CD4-positive, alpha-beta T cell (primary cell): ENCODE data around the gene UNC5B. TPM values are rescaled to one million over a fixed set of nuclear protein-coding genes. Genes with fewer than 3 reads are reported as not detected.

ENCODE experiments used
- ATAC-seq: fragments of 200-7000 bp; cut with Tn5 transposase; one replicate; pipeline ENCODE4 v1.10.0; 2022; ENCODE audit warnings: mild to moderate bottlenecking; ENCODE audit not compliant: poor library complexity
- CTCF ChIA-PET: fragments of 350-600 bp; sonication (Branson Sonifier 250); formaldehyde crosslinking; loops from one replicate; lab custom pipeline; 2021; ENCODE audit warnings: antibody characterized with exemption, inconsistent platforms; lab: Charles Lee
- POLR2A ChIA-PET: fragments of 350-600 bp; sonication (Branson Sonifier 250); formaldehyde crosslinking; loops from one replicate; lab custom pipeline; 2021; ENCODE audit warnings: antibody characterized with exemption, inconsistent platforms; lab: Charles Lee
- DNase-seq, 14 experiments: peaks; one replicate each; pipeline ENCODE4 v3.0.0-alpha.2; 2013 to 2020; ENCODE audit warnings: mixed read lengths in 2 of 14
- H3K27ac ChIP-seq, 2 donors: one replicate each; pipeline versions ENCODE4 v1.5.1 to v1.7.0; 2013; ENCODE audit warnings: low read length in 2 of 2, low read depth in 1 of 2, mild to moderate bottlenecking in 1 of 2
- H3K27me3 ChIP-seq, 2 experiments: 1 replicate in 1 of 2; 2 replicates in 1 of 2; pipeline versions ENCODE4 v1.6.1 to v1.7.0; 2013; ENCODE audit warnings: low read length in 2 of 2, control low read depth in 1 of 2, mild to moderate bottlenecking in 1 of 2, moderate library complexity in 1 of 2; ENCODE audit not compliant: insufficient read depth in 2 of 2, control insufficient read depth in 1 of 2
- H3K36me3 ChIP-seq: one replicate; pipeline ENCODE4 v1.6.1; 2013; ENCODE audit warnings: low read length, control low read depth; ENCODE audit not compliant: insufficient read depth
- H3K4me1 ChIP-seq: one replicate; pipeline ENCODE4 v1.6.1; 2013; ENCODE audit warnings: low read length, control low read depth; ENCODE audit not compliant: insufficient read depth
- H3K4me3 ChIP-seq: one replicate; pipeline ENCODE4 v1.5.1; 2013; ENCODE audit warnings: mild to moderate bottlenecking, low read length, moderate library complexity
- H3K9me3 ChIP-seq, 2 experiments: 1 replicate in 1 of 2; 2 replicates in 1 of 2; pipeline versions ENCODE4 v1.6.1 to v1.7.0; 2013; ENCODE audit warnings: low read length in 2 of 2, mild to moderate bottlenecking in 2 of 2, control low read depth in 1 of 2, moderate library complexity in 1 of 2; ENCODE audit not compliant: control insufficient read depth in 1 of 2, insufficient read depth in 1 of 2
- H3K27ac Mint-ChIP-seq: one replicate; pipeline ENCODE4 v1.8.0; 2020; ENCODE audit warnings: mixed read lengths
- H3K27me3 Mint-ChIP-seq: one replicate; pipeline ENCODE4 v1.8.0; 2021; ENCODE audit warnings: mixed read lengths
- H3K36me3 Mint-ChIP-seq: one replicate; pipeline ENCODE4 v1.8.0; 2021; ENCODE audit warnings: low read depth, mixed read lengths
- H3K4me1 Mint-ChIP-seq: one replicate; pipeline ENCODE4 v1.8.0; 2021; ENCODE audit warnings: low read depth, mixed read lengths
- H3K4me3 Mint-ChIP-seq: one replicate; pipeline ENCODE4 v1.8.0; 2020; ENCODE audit warnings: mild to moderate bottlenecking, mixed read lengths
- H3K9me3 Mint-ChIP-seq: one replicate; pipeline ENCODE4 v1.8.0; 2020; ENCODE audit warnings: mixed read lengths
- intact Hi-C, 2 experiments: fragments of 100-400 bp; cut with DNase I in 1 of 2; cut with micrococcal nuclease in 1 of 2; formaldehyde crosslinking; loops; one replicate each; pipeline versions ENCODE4 v1.15.1 to v1.9.0; 2023 to 2025; cut with DNase I, micrococcal nuclease
- total RNA-seq, 174 experiments: library from RNA in 2 of 174; stranded (reverse) in 2 of 174; gene quantifications; one replicate each; pipeline ENCODE4 v1.2.3 and lab custom pipeline; 2021 to 2026
- TF ChIP-seq, protein P1 (sequence below): fragments of 200-600 bp; IDR thresholded peaks from one replicate; pipeline ENCODE4 v1.8.0; 2022; ENCODE audit warnings: antibody characterized with exemption, mild to moderate bottlenecking

UNC5B gene
- total RNA-seq, 2 experiments from 2014 or later = 0.03 TPM; not detected in 1

- CTCF ChIA-PET = no interaction called here
- no peak for ATAC-seq
- Histone ChIP-seq H3K27me3 (no peaks in the 10 kb centered on the region), H3K4me3 (no peak overlapping the region), H3K4me1 (peaks cover 3% of the 10 kb centered on the region), H3K36me3 (no peaks in the 10 kb centered on the region), H3K27ac (no peak overlapping the region), H3K9me3 (no peaks in the 10 kb centered on the region)
- H3K27me3 Mint-ChIP-seq = peaks cover 9% of the 10 kb centered on the region
- no peaks in the 10 kb centered on the region for H3K36me3 Mint-ChIP-seq
- TF ChIP-seq, protein P1, sequence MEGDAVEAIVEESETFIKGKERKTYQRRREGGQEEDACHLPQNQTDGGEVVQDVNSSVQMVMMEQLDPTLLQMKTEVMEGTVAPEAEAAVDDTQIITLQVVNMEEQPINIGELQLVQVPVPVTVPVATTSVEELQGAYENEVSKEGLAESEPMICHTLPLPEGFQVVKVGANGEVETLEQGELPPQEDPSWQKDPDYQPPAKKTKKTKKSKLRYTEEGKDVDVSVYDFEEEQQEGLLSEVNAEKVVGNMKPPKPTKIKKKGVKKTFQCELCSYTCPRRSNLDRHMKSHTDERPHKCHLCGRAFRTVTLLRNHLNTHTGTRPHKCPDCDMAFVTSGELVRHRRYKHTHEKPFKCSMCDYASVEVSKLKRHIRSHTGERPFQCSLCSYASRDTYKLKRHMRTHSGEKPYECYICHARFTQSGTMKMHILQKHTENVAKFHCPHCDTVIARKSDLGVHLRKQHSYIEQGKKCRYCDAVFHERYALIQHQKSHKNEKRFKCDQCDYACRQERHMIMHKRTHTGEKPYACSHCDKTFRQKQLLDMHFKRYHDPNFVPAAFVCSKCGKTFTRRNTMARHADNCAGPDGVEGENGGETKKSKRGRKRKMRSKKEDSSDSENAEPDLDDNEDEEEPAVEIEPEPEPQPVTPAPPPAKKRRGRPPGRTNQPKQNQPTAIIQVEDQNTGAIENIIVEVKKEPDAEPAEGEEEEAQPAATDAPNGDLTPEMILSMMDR = no peak
- no peaks in the 10 kb centered on the region for H3K9me3 Mint-ChIP-seq
- no peak overlapping the region for H3K4me3 Mint-ChIP-seq
- POLR2A ChIA-PET = no interaction called here
- no peak for DNase-seq
- H3K27ac Mint-ChIP-seq = no peak overlapping the region
- H3K4me1 Mint-ChIP-seq = no peaks in the 10 kb centered on the region
- intact Hi-C loops = no loop called here
Measured at GRCh38 chr10:71231206-71231605, 18.8 kb downstream of the UNC5B start.

GRCh38 chr10:71232089-71232998 is 20.0 kb downstream of the UNC5B start:
- Histone ChIP-seq H3K27ac (no peak overlapping the region), H3K9me3 (no peaks in the 10 kb centered on the region), H3K4me3 (no peak overlapping the region), H3K36me3 (no peaks in the 10 kb centered on the region), H3K27me3 (no peaks in the 10 kb centered on the region), H3K4me1 (peaks cover 3% of the 10 kb centered on the region)
- TF ChIP-seq, protein P1 = no peak
- no peaks in the 10 kb centered on the region for H3K36me3 Mint-ChIP-seq
- DNase-seq (no peak), ATAC-seq (no peak)
- H3K27me3 Mint-ChIP-seq = peaks cover 5% of the 10 kb centered on the region
- CTCF ChIA-PET = interaction anchor here (0.6 kb wide), 1 partner anchor 490 kb away, joined by 3 read pairs; no protein-coding TSS in a partner anchor
- POLR2A ChIA-PET = no interaction called here
- H3K27ac Mint-ChIP-seq = no peak overlapping the region
- H3K9me3 Mint-ChIP-seq = no peaks in the 10 kb centered on the region
- H3K4me3 Mint-ChIP-seq = no peak overlapping the region
- no peaks in the 10 kb centered on the region for H3K4me1 Mint-ChIP-seq
- intact Hi-C loops = no loop called here

DNA sequence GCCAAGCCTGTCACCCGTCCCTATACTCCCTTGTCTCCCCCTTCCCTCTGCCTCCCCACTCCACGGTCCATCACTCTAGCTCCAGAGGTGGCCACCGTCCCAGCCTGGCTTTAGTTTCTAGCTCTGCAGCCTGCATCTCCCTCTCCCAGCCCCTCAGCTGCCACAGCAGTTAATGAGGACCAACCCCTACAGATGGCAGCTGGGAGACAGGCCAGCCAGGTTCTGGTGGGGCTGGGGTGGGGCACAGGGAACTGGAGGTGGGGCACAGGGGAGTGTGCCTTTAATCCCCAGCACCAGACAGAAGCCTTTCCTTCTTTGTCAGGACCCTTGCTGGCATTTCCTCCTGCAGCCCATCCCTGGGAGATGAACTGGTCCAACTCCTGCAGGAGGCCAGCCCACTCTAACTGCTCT is 21.1 kb downstream of the UNC5B start:
- no peaks in the 10 kb centered on the region for H3K4me1 Mint-ChIP-seq
- no peaks in the 10 kb centered on the region for H3K9me3 ChIP-seq
- CTCF ChIA-PET = no interaction called here
- DNase-seq (no peak), ATAC-seq (no peak)
- intact Hi-C loops = no loop called here
- H3K4me1 ChIP-seq = peaks cover 3% of the 10 kb centered on the region
- H3K36me3 Mint-ChIP-seq = no peaks in the 10 kb centered on the region
- no peaks in the 10 kb centered on the region for H3K9me3 Mint-ChIP-seq
- no peaks in the 10 kb centered on the region for H3K36me3 ChIP-seq
- no peak overlapping the region for H3K4me3 ChIP-seq
- no peaks in the 10 kb centered on the region for H3K27me3 ChIP-seq
- H3K4me3 Mint-ChIP-seq = no peak overlapping the region
- peaks cover 5% of the 10 kb centered on the region for H3K27me3 Mint-ChIP-seq
- H3K27ac ChIP-seq = no peak overlapping the region
- TF ChIP-seq, protein P1 = no peak
- no peak overlapping the region for H3K27ac Mint-ChIP-seq
- POLR2A ChIA-PET = no interaction called here
